A673 (cell line): ENCODE measurements around the gene ARTN. TPM values are rescaled to one million over a fixed set of nuclear protein-coding genes. Genes with fewer than 3 reads are reported as not detected.

ENCODE experiments used
- BruUV-seq: library from RNA; stranded (reverse); fragments of 400-500 nt; replicated peaks from 2 replicates; lab custom pipeline; 2021; lab: Mats Ljungman, UMichigan
- CTCF ChIA-PET: fragments of 300-600 bp; sonication (Branson Sonifier 250); formaldehyde crosslinking; loops from one replicate; lab custom pipeline; 2022; ENCODE audit warnings: antibody characterized with exemption; lab: Charles Lee
- POLR2A ChIA-PET: fragments of 300-600 bp; sonication (Branson Sonifier 250); formaldehyde crosslinking; loops from one replicate; lab custom pipeline; 2022; ENCODE audit warnings: antibody characterized with exemption; ENCODE audit not compliant: low non-redundant PET; lab: Charles Lee
- DNase-seq: peaks from one replicate; pipeline ENCODE4 v3.0.0-alpha.2; 2015; ENCODE audit warnings: low spot score
- H3K27ac ChIP-seq: fragments of 200-600 bp; sonication (generic); 2 replicates; pipeline ENCODE4 v1.5.1; 2016; ENCODE audit warnings: mixed run types, low read depth, mild to moderate bottlenecking, mixed read lengths, antibody characterized with exemption, low read length; ENCODE audit not compliant: poor library complexity, severe bottlenecking
- H3K27me3 ChIP-seq: fragments of 200-600 bp; sonication (generic); replicated peaks from 2 replicates; pipeline ENCODE4 v1.6.1; 2017; ENCODE audit warnings: mixed run types, low read depth, mild to moderate bottlenecking, mixed read lengths, antibody characterized with exemption, low read length; ENCODE audit not compliant: insufficient read depth, poor library complexity
- H3K36me3 ChIP-seq: fragments of 200-600 bp; sonication (generic); 2 replicates; pipeline ENCODE4 v1.6.1; 2016; ENCODE audit warnings: mixed run types, mild to moderate bottlenecking, mixed read lengths, antibody characterized with exemption, low read length; ENCODE audit not compliant: insufficient read depth, poor library complexity, severe bottlenecking
- H3K4me1 ChIP-seq: fragments of 200-600 bp; sonication (generic); 2 replicates; pipeline ENCODE4 v1.6.1; 2017; ENCODE audit warnings: mixed run types, mild to moderate bottlenecking, mixed read lengths, antibody characterized with exemption, low read length; ENCODE audit not compliant: insufficient read depth, poor library complexity, severe bottlenecking
- H3K4me3 ChIP-seq: fragments of 200-600 bp; sonication (generic); 2 replicates; pipeline ENCODE4 v1.5.1; 2016; ENCODE audit warnings: low read depth, mixed run types, mild to moderate bottlenecking, mixed read lengths, low read length; ENCODE audit not compliant: poor library complexity, severe bottlenecking
- H3K9me3 ChIP-seq: fragments of 200-600 bp; sonication (generic); 2 replicates; pipeline ENCODE4 v1.6.1; 2016; ENCODE audit warnings: mixed run types, low read depth, mild to moderate bottlenecking, mixed read lengths, antibody characterized with exemption, low read length; ENCODE audit not compliant: poor library complexity, severe bottlenecking
- CTCF ChIP-seq: fragments of 300-800, 200-600 bp; sonication (generic); conservative IDR thresholded peaks from 2 replicates; pipeline ENCODE4 v1.5.1; 2017; ENCODE audit warnings: low read depth, mild to moderate bottlenecking, antibody characterized with exemption, low read length, moderate library complexity, mixed read lengths
- EZH2 ChIP-seq: fragments of 200-600 bp; sonication (generic); IDR thresholded peaks from 2 replicates; pipeline ENCODE4 v1.6.1; 2017; ENCODE audit warnings: borderline replicate concordance, low read depth, mild to moderate bottlenecking, mixed read lengths, antibody characterized with exemption, low read length; ENCODE audit not compliant: poor library complexity, severe bottlenecking
- intact Hi-C: fragments of 100-400 bp; cut with micrococcal nuclease; formaldehyde crosslinking; loops from one replicate; pipeline ENCODE4 v1.10.0; 2022; ENCODE audit not compliant: unreplicated experiment
- total RNA-seq: library from RNA; stranded (reverse); gene quantifications from 2 replicates; pipeline ENCODE4 v1.2.3, GENCODE V29; 2021

ARTN gene
- total RNA-seq, 1 experiment from 2014 or later: 28.1 TPM

DNA sequence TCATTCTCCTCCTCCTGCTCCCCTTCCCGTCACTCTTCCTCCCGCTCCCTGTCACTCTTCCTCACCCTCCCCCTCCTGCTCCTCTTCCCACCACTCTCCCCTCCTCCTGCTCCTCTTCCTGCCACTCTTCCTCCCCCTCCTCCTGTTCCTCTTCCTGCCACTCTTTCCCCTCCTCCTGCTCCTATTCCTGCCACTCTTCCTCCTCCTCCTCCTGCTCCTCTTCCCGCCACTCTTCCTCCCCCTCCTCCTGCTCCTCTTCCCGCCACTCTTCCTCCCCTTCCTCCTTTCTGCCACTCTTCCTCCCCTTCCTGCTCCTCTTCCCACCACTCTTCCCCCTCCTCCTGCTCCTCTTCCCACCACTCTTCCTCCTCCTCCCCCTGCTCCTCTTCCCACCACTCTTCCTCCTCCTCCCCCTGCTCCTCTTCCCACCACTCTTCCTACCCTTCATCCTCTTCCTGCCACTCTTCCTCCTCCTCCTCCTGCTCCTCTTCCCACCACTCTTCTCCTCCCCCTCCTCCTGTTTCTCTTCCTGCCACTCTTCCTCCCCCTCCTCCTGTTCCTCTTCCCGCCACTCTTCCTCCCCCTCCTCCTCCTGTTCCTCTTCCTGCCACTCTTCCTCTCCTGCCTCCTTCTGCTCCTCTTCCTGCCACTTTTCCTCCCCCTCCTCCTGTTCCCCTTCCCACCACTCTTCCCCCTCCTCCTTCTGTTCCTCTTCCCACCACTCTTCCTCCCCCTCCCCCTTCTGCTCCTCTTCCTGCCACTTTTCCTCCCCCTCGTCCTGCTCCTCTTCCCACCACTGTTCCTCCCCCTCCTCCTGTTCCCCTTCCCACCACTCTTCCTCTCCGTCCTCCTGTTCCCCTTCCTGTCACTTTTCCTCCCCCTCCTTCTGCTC, 28.7 kb upstream of the ARTN start:
- TF ChIP-seq EZH2 (no peak), CTCF (no peak)

GRCh38 chr1:43908226-43908625, 25.4 kb upstream of the ARTN start:
- no peak for DNase-seq
- intact Hi-C loops: no loop called here
- TF ChIP-seq EZH2: no peak
- no peak for TF ChIP-seq CTCF
- Histone ChIP-seq H3K4me1 (peaks cover 16% of the 10 kb centered on the region), H3K27me3 (no peaks in the 10 kb centered on the region), H3K36me3 (no peaks in the 10 kb centered on the region), H3K27ac (no peak overlapping the region), H3K4me3 (no peak overlapping the region), H3K9me3 (no peaks in the 10 kb centered on the region)
- CTCF ChIA-PET: no interaction called here
- POLR2A ChIA-PET: no interaction called here
- BruUV-seq: no TSS peak

More for the DNA sequence above, 28.7 kb upstream of the ARTN start:
- CTCF ChIA-PET: no interaction called here
- H3K4me1 ChIP-seq: no peaks in the 10 kb centered on the region
- H3K27me3 ChIP-seq: no peaks in the 10 kb centered on the region
- no peak for DNase-seq
- H3K36me3 ChIP-seq: no peaks in the 10 kb centered on the region
- intact Hi-C loops: no loop called here
- POLR2A ChIA-PET: no interaction called here
- H3K9me3 ChIP-seq: no peaks in the 10 kb centered on the region
- H3K4me3 ChIP-seq: no peak overlapping the region
- no TSS peak for BruUV-seq
- H3K27ac ChIP-seq: no peak overlapping the region

- Histone ChIP-seq H3K4me3 (no peak overlapping the region), H3K9me3 (no peaks in the 10 kb centered on the region), H3K27me3 (no peaks in the 10 kb centered on the region), H3K27ac (no peak overlapping the region), H3K36me3 (no peaks in the 10 kb centered on the region), H3K4me1 (peaks cover 22% of the 10 kb centered on the region)
- intact Hi-C loops: no loop called here
- CTCF ChIA-PET: no interaction called here
- no TSS peak for BruUV-seq
- TF ChIP-seq CTCF: no peak
- TF ChIP-seq EZH2: no peak
- POLR2A ChIA-PET: no interaction called here
- DNase-seq: no peak
These were observed 24.7 kb upstream of the ARTN start for GRCh38 chr1:43908858-43909257.
